MM.1S (cell line): ENCODE data around the gene JPT2.

Experiments used
- DNase-seq: peaks from one replicate; pipeline ENCODE4 v3.0.0-alpha.2; 2015
- H2AFZ ChIP-seq: fragments of 300-600 bp; sonication (generic); 2 replicates; pipeline ENCODE4 v1.6.0; 2016; ENCODE audit warnings: antibody characterized with exemption, low read length
- H3F3A ChIP-seq: fragments of 300-600 bp; sonication (generic); 2 replicates; pipeline ENCODE4 v1.6.1; 2016; ENCODE audit warnings: mild to moderate bottlenecking, antibody characterized with exemption, low read length, moderate library complexity, mixed read lengths; ENCODE audit not compliant: insufficient read depth
- H3K27ac ChIP-seq: fragments of 300-600 bp; sonication (generic); 2 replicates; pipeline ENCODE4 v1.5.1; 2016; ENCODE audit warnings: mild to moderate bottlenecking, low read length
- H3K27me3 ChIP-seq: fragments of 300-600 bp; sonication (generic); replicated peaks from 2 replicates; pipeline ENCODE4 v1.6.0; 2016; ENCODE audit warnings: low read length; ENCODE audit not compliant: insufficient read depth
- H3K36me3 ChIP-seq: fragments of 300-600 bp; sonication (generic); replicated peaks from 2 replicates; pipeline ENCODE4 v1.6.1; 2016; ENCODE audit warnings: mild to moderate bottlenecking, low read length, mixed read lengths; ENCODE audit not compliant: insufficient read depth
- H3K4me1 ChIP-seq: fragments of 300-600 bp; sonication (generic); 2 replicates; pipeline ENCODE4 v1.6.1; 2016; ENCODE audit warnings: low read length, mixed read lengths
- H3K4me2 ChIP-seq: fragments of 300-600 bp; sonication (generic); 2 replicates; pipeline ENCODE4 v1.6.0; 2016; ENCODE audit warnings: low read depth, low read length
- H3K4me3 ChIP-seq: fragments of 300-600 bp; sonication (generic); 2 replicates; pipeline ENCODE4 v1.5.1; 2016; ENCODE audit warnings: low read length, mixed read lengths
- H3K79me2 ChIP-seq: fragments of 300-600 bp; sonication (generic); 2 replicates; pipeline ENCODE4 v1.6.1; 2016; ENCODE audit warnings: mixed run types, low read length, mixed read lengths
- H3K9ac ChIP-seq: fragments of 300-600 bp; sonication (generic); 2 replicates; pipeline ENCODE4 v1.6.1; 2016; ENCODE audit warnings: low read length, mixed read lengths
- H3K9me2 ChIP-seq: fragments of 300-600 bp; sonication (generic); replicated peaks from 2 replicates; pipeline ENCODE4 v1.6.1; 2016; ENCODE audit warnings: mild to moderate bottlenecking, low read length, mixed read lengths; ENCODE audit not compliant: insufficient read depth
- H3K9me3 ChIP-seq: fragments of 300-600 bp; sonication (generic); replicated peaks from 2 replicates; pipeline ENCODE4 v1.6.1; 2016; ENCODE audit warnings: mild to moderate bottlenecking, low read length, mixed read lengths; ENCODE audit not compliant: insufficient read depth
- H4K20me1 ChIP-seq: fragments of 300-600 bp; sonication (generic); 2 replicates; pipeline ENCODE4 v1.6.1; 2016; ENCODE audit warnings: mild to moderate bottlenecking, low read length, moderate library complexity, mixed read lengths; ENCODE audit not compliant: insufficient read depth
- CTCF ChIP-seq: fragments of 300-600 bp; sonication (generic); IDR thresholded peaks from 2 replicates; pipeline ENCODE4 v1.5.1; 2016; ENCODE audit warnings: antibody characterized with exemption, low read length, mixed read lengths
- EZH2 ChIP-seq: fragments of 300-600 bp; sonication (generic); optimal IDR thresholded peaks from 2 replicates; pipeline ENCODE3; 2017; ENCODE audit warnings: low read depth, mild to moderate bottlenecking, antibody characterized with exemption, low read length, mixed read lengths
- EZH2phosphoT487 ChIP-seq: fragments of 300-600 bp; sonication (generic); IDR thresholded peaks from 2 replicates; pipeline ENCODE4 v1.6.1; 2018; ENCODE audit warnings: antibody characterized with exemption, low read length

JPT2 gene

GRCh38 chr16:1631931-1632637, 46.0 kb upstream of the JPT2 start:
- no peaks in the 10 kb centered on the region for H3K9me2 ChIP-seq
- no peak for TF ChIP-seq EZH2
- TF ChIP-seq CTCF = no peak
- TF ChIP-seq EZH2phosphoT487 = no peak
- H3K9ac ChIP-seq = no peak overlapping the region
- DNase-seq = no peak
- H3F3A ChIP-seq = no peaks in the 10 kb centered on the region
- no peak overlapping the region for H3K4me3 ChIP-seq
- H3K27ac ChIP-seq = no peak overlapping the region
- H3K27me3 ChIP-seq = no peaks in the 10 kb centered on the region
- H3K36me3 ChIP-seq = no peaks in the 10 kb centered on the region; the same call in 1 of the 2 replicates
- H2AFZ ChIP-seq = no peak overlapping the region
- peaks cover 44% of the 10 kb centered on the region for H3K79me2 ChIP-seq
- no peak overlapping the region for H3K4me2 ChIP-seq
- H3K4me1 ChIP-seq = no peaks in the 10 kb centered on the region
- no peaks in the 10 kb centered on the region for H3K9me3 ChIP-seq
- H4K20me1 ChIP-seq = no peaks in the 10 kb centered on the region

- H4K20me1 ChIP-seq = no peaks in the 10 kb centered on the region
- no peaks in the 10 kb centered on the region for H3K4me1 ChIP-seq
- H3K36me3 ChIP-seq = no peaks in the 10 kb centered on the region; the same call in 1 of the 2 replicates
- H3K9me3 ChIP-seq = no peaks in the 10 kb centered on the region
- H3K4me2 ChIP-seq = no peak overlapping the region
- H2AFZ ChIP-seq = no peak overlapping the region
- H3K27ac ChIP-seq = no peak overlapping the region
- H3K79me2 ChIP-seq = peaks cover 39% of the 10 kb centered on the region
- DNase-seq = no peak
- H3K9ac ChIP-seq = no peak overlapping the region
- H3K9me2 ChIP-seq = no peaks in the 10 kb centered on the region
- H3K4me3 ChIP-seq = no peak overlapping the region
- H3K27me3 ChIP-seq = no peaks in the 10 kb centered on the region
- H3F3A ChIP-seq = no peaks in the 10 kb centered on the region
- TF ChIP-seq CTCF (no peak), EZH2 (no peak)
Measured at GRCh38 chr16:1632638-1632970, 45.5 kb upstream of the JPT2 start.

- Histone ChIP-seq H3K27ac (no peak overlapping the region), H3K9ac (no peak overlapping the region), H3F3A (no peaks in the 10 kb centered on the region), H3K4me2 (no peak overlapping the region), H2AFZ (no peak overlapping the region), H4K20me1 (no peaks in the 10 kb centered on the region), H3K79me2 (peaks cover 32% of the 10 kb centered on the region), H3K27me3 (no peaks in the 10 kb centered on the region), H3K4me3 (no peak overlapping the region), H3K9me3 (no peaks in the 10 kb centered on the region), H3K4me1 (no peaks in the 10 kb centered on the region), H3K36me3 (no peaks in the 10 kb centered on the region; the same call in 1 of the 2 replicates), H3K9me2 (no peaks in the 10 kb centered on the region)
- DNase-seq = no peak
- TF ChIP-seq CTCF (no peak), EZH2phosphoT487 (no peak)
Measured at GRCh38 chr16:1633310-1633709, 44.8 kb upstream of the JPT2 start.
